ENCODE data around the gene ITGA8. TPM values are rescaled to one million over a fixed set of nuclear protein-coding genes. Genes with fewer than 3 reads are reported as not detected.

Gene ITGA8
- polyA plus RNA-seq, 1 donor (not counting 4 experiments of a cell fraction or from before 2014, with no cell fraction given) = not detected

DNA sequence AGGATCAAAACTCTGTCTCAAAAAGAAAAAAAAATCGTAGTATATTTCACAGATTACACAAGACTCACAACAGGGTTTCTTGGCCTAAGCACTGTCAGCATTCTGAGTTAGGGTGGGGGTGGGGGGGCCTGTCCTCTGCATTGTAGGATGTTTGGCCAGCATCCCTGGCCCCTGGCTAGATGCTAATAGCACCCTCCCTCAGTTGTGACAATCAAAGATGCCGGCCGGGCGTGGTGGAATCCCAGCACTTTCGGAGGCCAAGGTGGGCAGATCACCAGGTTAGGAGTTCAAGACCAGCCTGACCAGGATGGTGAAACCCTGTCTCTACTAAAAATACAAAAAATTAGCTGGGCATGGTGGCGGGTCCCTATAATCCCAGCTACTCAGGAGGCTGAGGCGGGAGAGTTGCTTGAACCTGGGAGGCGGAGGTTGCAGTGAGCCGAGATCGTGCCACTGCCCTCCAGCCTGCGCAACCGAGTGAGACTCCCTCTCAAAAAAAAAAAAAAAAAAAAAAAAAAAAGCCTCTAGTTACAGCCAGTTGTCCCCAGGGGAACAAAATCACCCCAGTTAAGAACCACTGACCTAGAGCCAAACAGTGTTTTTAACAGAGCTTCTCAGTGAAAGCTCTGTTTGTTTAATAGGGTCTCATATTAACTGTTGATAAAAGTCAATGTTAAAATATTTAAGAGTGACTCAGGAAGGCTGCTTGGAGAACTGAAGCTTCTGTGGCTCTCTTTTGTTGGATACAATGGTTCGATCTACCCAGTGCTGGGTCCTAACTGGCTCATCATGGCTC, 187.6 kb downstream of the ITGA8 start:
- dilution Hi-C loops (cut with MboI; ENCODE audit: extremely low pct_ligation_motif_present, low sequenced_read_pairs) = no loop called here
- Histone ChIP-seq H2AFZ (ENCODE audit: control insufficient read depth, low read length) (no peak overlapping the region), H3K9me3 (ENCODE audit: control insufficient read depth, low read depth, low read length) (no peaks in the 10 kb centered on the region), H3K27ac (ENCODE audit: control insufficient read depth, insufficient read depth, low read length) (no peak overlapping the region), H3K9ac (ENCODE audit: control insufficient read depth, extremely low read depth, insufficient read depth, low read length) (no peak overlapping the region), H3K36me3 (ENCODE audit: control insufficient read depth in 2 of 2, extremely low read depth in 1 of 2, insufficient read depth in 2 of 2, low read length in 2 of 2) (no peaks in the 10 kb centered on the region), H4K20me1 (ENCODE audit: control insufficient read depth, extremely low read depth, insufficient read depth, low read length) (no peaks in the 10 kb centered on the region), H3K4me1 (ENCODE audit: control insufficient read depth, extremely low read depth, insufficient read depth, low read length) (no peaks in the 10 kb centered on the region), H3K79me2 (ENCODE audit: control insufficient read depth, insufficient read depth, low read length) (no peaks in the 10 kb centered on the region), H3K4me2 (ENCODE audit: control insufficient read depth, extremely low read depth, insufficient read depth, low read depth, low read length) (no peak overlapping the region), H3K27me3 (ENCODE audit: control insufficient read depth, extremely low read depth, insufficient read depth, low read length) (no peaks in the 10 kb centered on the region), H3K4me3 (ENCODE audit: control insufficient read depth in 2 of 3, extremely low read depth in 1 of 3, insufficient read depth in 2 of 3, low read depth in 1 of 3, low read length in 3 of 3) (no peak overlapping the region), H3K9me1 (ENCODE audit: control insufficient read depth, extremely low read depth, insufficient read depth, low read length) (no peaks in the 10 kb centered on the region)
- TF ChIP-seq EZH2 (IDR thresholded peaks at IDR 0.05; ENCODE audit: low read length) (no peak), CTCF (optimal IDR thresholded peaks at IDR 0.05 in 1 of 3, IDR thresholded peaks at IDR 0.05 in 1 of 3, conservative IDR thresholded peaks at IDR 0.05 in 1 of 3; ENCODE audit: extremely low read depth in 1 of 3, insufficient read depth in 2 of 3, low read length in 3 of 3) (no peak)
- no peak for FAIRE-seq
- DNase-seq (ENCODE audit: low read depth, low spot score) = no peak

GRCh38 chr10:15528859-15529239, 190.9 kb downstream of the ITGA8 start:
- no peak for DNase-seq (ENCODE audit: low read depth, low spot score)
- dilution Hi-C loops (cut with MboI; ENCODE audit: extremely low pct_ligation_motif_present, low sequenced_read_pairs) = no loop called here
- H3K27me3 ChIP-seq (ENCODE audit: control insufficient read depth, extremely low read depth, insufficient read depth, low read length) = no peaks in the 10 kb centered on the region
- no peaks in the 10 kb centered on the region for H3K9me1 ChIP-seq (ENCODE audit: control insufficient read depth, extremely low read depth, insufficient read depth, low read length)
- no peaks in the 10 kb centered on the region for H4K20me1 ChIP-seq (ENCODE audit: control insufficient read depth, extremely low read depth, insufficient read depth, low read length)
- TF ChIP-seq EZH2 (IDR thresholded peaks at IDR 0.05; ENCODE audit: low read length) (no peak), CTCF (optimal IDR thresholded peaks at IDR 0.05 in 1 of 3, IDR thresholded peaks at IDR 0.05 in 1 of 3, conservative IDR thresholded peaks at IDR 0.05 in 1 of 3; ENCODE audit: extremely low read depth in 1 of 3, insufficient read depth in 2 of 3, low read length in 3 of 3) (no peak)
- H2AFZ ChIP-seq (ENCODE audit: control insufficient read depth, low read length) = no peak overlapping the region
- no peaks in the 10 kb centered on the region for H3K36me3 ChIP-seq (ENCODE audit: control insufficient read depth in 2 of 2, extremely low read depth in 1 of 2, insufficient read depth in 2 of 2, low read length in 2 of 2)
- H3K9ac ChIP-seq (ENCODE audit: control insufficient read depth, extremely low read depth, insufficient read depth, low read length) = no peak overlapping the region
- no peaks in the 10 kb centered on the region for H3K4me1 ChIP-seq (ENCODE audit: control insufficient read depth, extremely low read depth, insufficient read depth, low read length)
- no peak overlapping the region for H3K4me3 ChIP-seq (ENCODE audit: control insufficient read depth in 2 of 3, extremely low read depth in 1 of 3, insufficient read depth in 2 of 3, low read depth in 1 of 3, low read length in 3 of 3)
- no peak overlapping the region for H3K4me2 ChIP-seq (ENCODE audit: control insufficient read depth, extremely low read depth, insufficient read depth, low read depth, low read length)
- H3K27ac ChIP-seq (ENCODE audit: control insufficient read depth, insufficient read depth, low read length) = no peak overlapping the region
- H3K79me2 ChIP-seq (ENCODE audit: control insufficient read depth, insufficient read depth, low read length) = no peaks in the 10 kb centered on the region
- FAIRE-seq = no peak
- H3K9me3 ChIP-seq (ENCODE audit: control insufficient read depth, low read depth, low read length) = no peaks in the 10 kb centered on the region
